ENCODE results near the gene ATP12A. TPM values are rescaled to one million over a fixed set of nuclear protein-coding genes. Genes with fewer than 3 reads are reported as not detected.

The ATP12A gene
- total and polyA plus RNA-seq, 2 experiments from 2014 or later: 0.07 to 0.31 TPM

DNA sequence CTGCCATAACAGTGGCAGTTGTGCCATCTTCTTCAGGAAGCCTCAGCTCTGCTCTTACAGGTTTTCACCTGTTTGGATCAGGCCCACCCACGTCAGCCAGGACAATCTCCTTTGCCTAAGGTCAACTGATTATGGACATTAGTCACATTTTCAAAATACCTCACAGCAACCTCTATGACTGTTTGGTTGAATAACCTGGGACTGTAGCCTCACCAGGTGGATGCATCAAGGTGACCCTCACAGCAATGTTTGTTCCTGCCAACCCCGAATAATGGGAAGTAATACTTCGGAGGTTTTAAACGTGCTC, 17.2 kb upstream of the ATP12A start:
- no peak overlapping the region for H3K4me3 ChIP-seq
- no peaks in the 10 kb centered on the region for H4K20me1 ChIP-seq (ENCODE audit: insufficient read depth, poor library complexity, severe bottlenecking)
- peak overlapping the region; percentile 23 for H3K27ac ChIP-seq
- H3K9me2 ChIP-seq (replicated peaks; ENCODE audit: insufficient read depth): no peaks in the 10 kb centered on the region
- no peak overlapping the region for H3K4me2 ChIP-seq
- WGBS (ENCODE audit: low lambda C conversion rate, missing lambda C conversion rate): 89% methylated on average over 4 of the region's 4 CpGs
- no peak for DNase-seq (ENCODE audit: low spot score)
- no peaks in the 10 kb centered on the region for H3K27me3 ChIP-seq
- H3K79me2 ChIP-seq: no peaks in the 10 kb centered on the region
- peaks cover 11% of the 10 kb centered on the region for H3K4me1 ChIP-seq (ENCODE audit: insufficient read depth)
- H3K9me3 ChIP-seq (ENCODE audit: low read depth): no peaks in the 10 kb centered on the region
- no peak overlapping the region for H2AFZ ChIP-seq
- no peaks in the 10 kb centered on the region for H3K36me3 ChIP-seq (replicated peaks; ENCODE audit: insufficient read depth, low read depth)
- no peak for TF ChIP-seq EZH2phosphoT487 (IDR thresholded peaks at IDR 0.05; ENCODE audit: low read depth, severe bottlenecking, unreplicated experiment)
- TF ChIP-seq, protein P1, sequence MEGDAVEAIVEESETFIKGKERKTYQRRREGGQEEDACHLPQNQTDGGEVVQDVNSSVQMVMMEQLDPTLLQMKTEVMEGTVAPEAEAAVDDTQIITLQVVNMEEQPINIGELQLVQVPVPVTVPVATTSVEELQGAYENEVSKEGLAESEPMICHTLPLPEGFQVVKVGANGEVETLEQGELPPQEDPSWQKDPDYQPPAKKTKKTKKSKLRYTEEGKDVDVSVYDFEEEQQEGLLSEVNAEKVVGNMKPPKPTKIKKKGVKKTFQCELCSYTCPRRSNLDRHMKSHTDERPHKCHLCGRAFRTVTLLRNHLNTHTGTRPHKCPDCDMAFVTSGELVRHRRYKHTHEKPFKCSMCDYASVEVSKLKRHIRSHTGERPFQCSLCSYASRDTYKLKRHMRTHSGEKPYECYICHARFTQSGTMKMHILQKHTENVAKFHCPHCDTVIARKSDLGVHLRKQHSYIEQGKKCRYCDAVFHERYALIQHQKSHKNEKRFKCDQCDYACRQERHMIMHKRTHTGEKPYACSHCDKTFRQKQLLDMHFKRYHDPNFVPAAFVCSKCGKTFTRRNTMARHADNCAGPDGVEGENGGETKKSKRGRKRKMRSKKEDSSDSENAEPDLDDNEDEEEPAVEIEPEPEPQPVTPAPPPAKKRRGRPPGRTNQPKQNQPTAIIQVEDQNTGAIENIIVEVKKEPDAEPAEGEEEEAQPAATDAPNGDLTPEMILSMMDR (IDR thresholded peaks at IDR 0.05; ENCODE audit: poor library complexity): no peak
- TF ChIP-seq EZH2 (IDR thresholded peaks at IDR 0.05; ENCODE audit: borderline replicate concordance): no peak

DNA sequence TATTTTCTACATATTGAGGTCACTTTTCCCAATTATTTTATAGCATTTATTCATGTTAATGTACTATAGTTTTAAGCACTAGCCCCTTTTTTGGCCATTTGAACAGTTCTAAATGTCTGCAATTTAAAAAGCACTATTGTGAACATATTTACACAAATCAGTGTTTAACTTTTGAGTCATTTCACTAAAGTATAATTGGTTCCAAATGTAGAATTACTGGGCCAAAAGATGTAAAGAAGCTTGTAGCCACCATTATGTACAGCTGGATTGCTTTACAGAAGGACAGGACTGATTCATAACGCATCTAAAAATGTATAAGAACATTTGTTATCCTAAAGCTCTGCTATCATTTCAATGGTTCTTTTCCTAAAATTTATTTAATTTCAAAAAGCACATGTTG, 16.6 kb upstream of the ATP12A start:
- no peak overlapping the region for H3K4me2 ChIP-seq
- no peaks in the 10 kb centered on the region for H3K27me3 ChIP-seq
- 97% methylated on average over 1 of the region's 1 CpG for WGBS (ENCODE audit: low lambda C conversion rate, missing lambda C conversion rate)
- H3K27ac ChIP-seq: no peak overlapping the region
- peaks cover 11% of the 10 kb centered on the region for H3K4me1 ChIP-seq (ENCODE audit: insufficient read depth)
- H3K9me2 ChIP-seq (replicated peaks; ENCODE audit: insufficient read depth): no peaks in the 10 kb centered on the region
- no peaks in the 10 kb centered on the region for H3K36me3 ChIP-seq (replicated peaks; ENCODE audit: insufficient read depth, low read depth)
- H2AFZ ChIP-seq: no peak overlapping the region
- no peaks in the 10 kb centered on the region for H4K20me1 ChIP-seq (ENCODE audit: insufficient read depth, poor library complexity, severe bottlenecking)
- no peak overlapping the region for H3K4me3 ChIP-seq
- no peak for DNase-seq (ENCODE audit: low spot score)
- TF ChIP-seq EZH2 (IDR thresholded peaks at IDR 0.05; ENCODE audit: borderline replicate concordance) (no peak), EZH2phosphoT487 (IDR thresholded peaks at IDR 0.05; ENCODE audit: low read depth, severe bottlenecking, unreplicated experiment) (no peak)
- TF ChIP-seq, protein P1 (IDR thresholded peaks at IDR 0.05; ENCODE audit: poor library complexity): no peak
- no peaks in the 10 kb centered on the region for H3K9me3 ChIP-seq (ENCODE audit: low read depth)
- H3K79me2 ChIP-seq: no peaks in the 10 kb centered on the region

DNA sequence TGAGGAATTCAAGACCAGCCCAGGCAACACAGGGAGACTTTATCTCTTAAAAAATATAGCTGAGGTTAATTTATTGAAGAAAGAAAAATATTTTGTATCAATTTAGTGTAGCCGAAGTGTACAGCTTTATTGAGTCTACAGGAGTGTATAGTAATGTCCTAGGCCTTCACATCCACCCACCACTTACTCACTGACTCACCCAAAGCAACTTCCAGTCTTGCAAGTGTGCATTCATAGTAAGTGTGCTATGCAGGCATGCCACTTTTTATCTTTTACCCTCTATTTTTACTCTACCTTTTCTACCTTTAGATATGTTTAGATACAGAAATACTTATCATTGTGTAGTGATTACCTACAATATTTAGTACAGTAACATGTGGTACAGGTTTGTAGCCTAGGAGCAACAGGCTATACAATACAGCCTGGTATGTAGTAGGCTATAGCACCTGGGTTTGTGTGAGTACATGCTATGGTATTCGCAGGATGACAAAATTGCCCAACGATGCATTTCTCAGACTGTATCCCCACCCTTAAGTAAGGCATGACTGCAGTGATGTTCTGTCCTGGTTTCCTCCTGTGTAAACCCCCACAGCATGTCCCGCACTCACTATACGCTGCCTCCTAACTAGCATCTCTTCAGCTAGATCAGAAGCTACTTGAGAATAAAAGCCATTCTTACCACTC, 15.3 kb upstream of the ATP12A start:
- Histone ChIP-seq H3K79me2 (no peaks in the 10 kb centered on the region), H3K4me1 (ENCODE audit: insufficient read depth) (peaks cover 8% of the 10 kb centered on the region), H3K4me3 (no peak overlapping the region), H3K27ac (no peak overlapping the region), H4K20me1 (ENCODE audit: insufficient read depth, poor library complexity, severe bottlenecking) (no peaks in the 10 kb centered on the region), H3K4me2 (no peak overlapping the region), H2AFZ (no peak overlapping the region), H3K36me3 (replicated peaks; ENCODE audit: insufficient read depth, low read depth) (no peaks in the 10 kb centered on the region), H3K9me2 (replicated peaks; ENCODE audit: insufficient read depth) (no peaks in the 10 kb centered on the region), H3K27me3 (no peaks in the 10 kb centered on the region), H3K9me3 (ENCODE audit: low read depth) (no peaks in the 10 kb centered on the region)
- no peak for TF ChIP-seq EZH2 (IDR thresholded peaks at IDR 0.05; ENCODE audit: borderline replicate concordance)
- TF ChIP-seq, protein P1 (IDR thresholded peaks at IDR 0.05; ENCODE audit: poor library complexity): no peak
- no peak for TF ChIP-seq EZH2phosphoT487 (IDR thresholded peaks at IDR 0.05; ENCODE audit: low read depth, severe bottlenecking, unreplicated experiment)
- DNase-seq (ENCODE audit: low spot score): no peak
- 65% methylated on average over 5 of the region's 5 CpGs for WGBS (ENCODE audit: low lambda C conversion rate, missing lambda C conversion rate)

Data from hepatocyte (in vitro differentiated cells).